GM13976 (cell line): Measurements from ENCODE around the gene SPATA6.
"Not testable (repeated sequence)": the region's sequence is repeated elsewhere in the genome, so short reads cannot be mapped to it uniquely, and the experiment has no call there.

ENCODE experiments used
- DNase-seq: peaks from one replicate; pipeline ENCODE4 v3.0.0; 2012; ENCODE audit warnings: low spot score
- in situ Hi-C: fragments of 300-500 bp; cut with MboI; formaldehyde crosslinking; loops from one replicate; pipeline ENCODE4 v1.12.0; 2022; ENCODE audit warnings: low sequenced_read_pairs, mixed read lengths, inconsistent platforms; ENCODE audit not compliant: unreplicated experiment
- TF ChIP-seq, protein P1 (sequence below): IDR thresholded peaks from 2 replicates; pipeline ENCODE4 v1.5.1; 2012; ENCODE audit warnings: borderline replicate concordance, mild to moderate bottlenecking; ENCODE audit not compliant: insufficient read depth; ENCODE audit errors: extremely low read depth, missing control alignments, control extremely low read depth

The SPATA6 gene

GRCh38 chr1:48291421-48291820 lies 180.6 kb downstream of the SPATA6 start:
- DNase-seq: no peak
- in situ Hi-C loops: no loop called here
- TF ChIP-seq, protein P1, sequence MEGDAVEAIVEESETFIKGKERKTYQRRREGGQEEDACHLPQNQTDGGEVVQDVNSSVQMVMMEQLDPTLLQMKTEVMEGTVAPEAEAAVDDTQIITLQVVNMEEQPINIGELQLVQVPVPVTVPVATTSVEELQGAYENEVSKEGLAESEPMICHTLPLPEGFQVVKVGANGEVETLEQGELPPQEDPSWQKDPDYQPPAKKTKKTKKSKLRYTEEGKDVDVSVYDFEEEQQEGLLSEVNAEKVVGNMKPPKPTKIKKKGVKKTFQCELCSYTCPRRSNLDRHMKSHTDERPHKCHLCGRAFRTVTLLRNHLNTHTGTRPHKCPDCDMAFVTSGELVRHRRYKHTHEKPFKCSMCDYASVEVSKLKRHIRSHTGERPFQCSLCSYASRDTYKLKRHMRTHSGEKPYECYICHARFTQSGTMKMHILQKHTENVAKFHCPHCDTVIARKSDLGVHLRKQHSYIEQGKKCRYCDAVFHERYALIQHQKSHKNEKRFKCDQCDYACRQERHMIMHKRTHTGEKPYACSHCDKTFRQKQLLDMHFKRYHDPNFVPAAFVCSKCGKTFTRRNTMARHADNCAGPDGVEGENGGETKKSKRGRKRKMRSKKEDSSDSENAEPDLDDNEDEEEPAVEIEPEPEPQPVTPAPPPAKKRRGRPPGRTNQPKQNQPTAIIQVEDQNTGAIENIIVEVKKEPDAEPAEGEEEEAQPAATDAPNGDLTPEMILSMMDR: no peak

DNA sequence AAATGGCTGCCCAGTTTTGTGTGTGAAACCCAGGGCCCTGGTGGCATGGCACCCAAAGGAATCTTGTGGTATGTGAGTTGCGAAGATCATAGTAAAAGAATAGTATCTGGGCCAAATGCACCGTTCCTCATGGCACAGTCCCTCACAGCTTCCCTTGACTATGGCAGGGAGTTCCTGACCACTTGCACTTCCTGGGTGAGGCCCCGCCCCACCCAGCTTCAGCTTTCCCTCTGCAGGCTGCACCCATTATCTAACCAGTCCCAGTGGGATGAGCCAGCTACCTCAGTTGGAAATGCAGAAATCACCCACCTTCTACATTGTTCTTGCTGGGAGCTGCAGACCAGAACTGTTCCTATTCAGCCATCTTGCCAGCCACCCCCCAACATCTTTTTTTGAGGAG lies 186.5 kb downstream of the SPATA6 start:
- TF ChIP-seq, protein P1: no peak
- DNase-seq: no peak
- in situ Hi-C loops: no loop called here

GRCh38 chr1:48284696-48285420 lies 187.1 kb downstream of the SPATA6 start:
- DNase-seq, in situ Hi-C loops: not testable (repeated sequence)

DNA sequence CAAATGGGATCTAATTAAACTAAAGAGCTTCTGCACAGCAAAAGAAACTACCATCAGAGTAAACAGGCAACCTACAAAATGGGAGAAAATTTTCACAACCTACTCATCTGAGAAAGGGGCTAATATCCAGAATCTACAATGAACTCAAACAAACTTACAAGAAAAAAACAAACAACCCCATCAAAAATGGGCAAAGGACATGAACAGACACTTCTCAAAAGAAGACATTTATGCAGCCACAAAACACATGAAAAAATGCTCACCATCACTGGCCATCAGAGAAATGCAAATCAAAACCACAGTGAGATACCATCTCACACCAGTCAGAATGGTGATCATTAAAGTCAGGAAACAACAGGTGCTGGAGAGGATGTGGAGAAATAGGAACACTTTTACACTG lies 189.7 kb downstream of the SPATA6 start:
- DNase-seq, in situ Hi-C loops: not testable (repeated sequence)

GRCh38 chr1:48277437-48277836 lies 194.6 kb downstream of the SPATA6 start:
- in situ Hi-C loops, DNase-seq: not testable (repeated sequence)

DNA sequence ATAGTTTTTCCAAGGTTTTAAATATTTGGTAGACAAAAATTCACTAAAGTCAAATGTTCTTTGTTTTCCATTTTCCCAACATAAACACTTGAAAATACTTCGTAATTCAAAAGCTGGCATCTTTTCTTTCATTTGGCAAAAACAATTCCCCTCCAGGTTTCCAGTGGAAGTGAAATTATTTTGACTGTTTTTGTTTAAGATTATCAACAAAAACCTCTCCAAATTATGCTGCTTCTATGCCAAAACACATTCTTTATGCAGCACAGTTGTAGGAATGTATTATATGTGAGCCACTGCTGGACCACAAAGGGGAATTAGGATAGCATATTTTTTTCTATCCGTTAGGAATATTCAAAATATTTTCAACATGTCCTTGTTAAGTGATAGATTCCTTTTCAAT lies 205.4 kb downstream of the SPATA6 start:
- in situ Hi-C loops: no loop called here
- TF ChIP-seq, protein P1: no peak
- DNase-seq: no peak

- in situ Hi-C loops: no loop called here
- no peak for DNase-seq
- TF ChIP-seq, protein P1: no peak
Observed at GRCh38 chr1:48263041-48263440, 209.0 kb downstream of the SPATA6 start.

- in situ Hi-C loops: no loop called here
- TF ChIP-seq, protein P1: no peak
- no peak for DNase-seq
Observed at GRCh38 chr1:48261881-48262400, 210.1 kb downstream of the SPATA6 start.
